Endothelial cell of umbilical vein (primary cell): ENCODE data around the gene GPD1L. TPM values are rescaled to one million over a fixed set of nuclear protein-coding genes. Genes with fewer than 3 reads are reported as not detected.

ENCODE experiments used
- BruUV-seq: library from RNA; stranded (reverse); fragments of 400-500 nt; replicated peaks from 2 replicates; lab custom pipeline; 2021; lab: Mats Ljungman, UMichigan
- CTCF ChIA-PET: fragments of 300-600, 350-600 bp; sonication (Branson Sonifier 250); formaldehyde crosslinking; loops from one replicate; lab custom pipeline; 2021; ENCODE audit warnings: antibody characterized with exemption, inconsistent platforms; lab: Charles Lee
- POLR2A ChIA-PET: fragments of 300-600, 350-600 bp; sonication (Branson Sonifier 250); formaldehyde crosslinking; loops from one replicate; lab custom pipeline; 2021; ENCODE audit warnings: antibody characterized with exemption, inconsistent platforms; lab: Charles Lee
- DNase-seq: peaks from one replicate; pipeline ENCODE4 v3.0.0-alpha.2; 2011; ENCODE audit warnings: low read depth, low spot score
- FAIRE-seq: peaks from 2 replicates; lab custom pipeline; 2011; peaks lifted over from hg19 to GRCh38; lab: Jason Lieb, UNC
- H2AFZ ChIP-seq: 2 replicates; pipeline ENCODE4 v1.6.0; 2012; ENCODE audit warnings: low read depth, low read length, control low read depth, inconsistent platforms
- H3K27ac ChIP-seq: 2 replicates; pipeline ENCODE4 v1.5.1; 2011; ENCODE audit warnings: low read depth, mild to moderate bottlenecking, control low read depth, low read length, moderate library complexity; ENCODE audit not compliant: insufficient read depth
- H3K27me3 ChIP-seq, 2 experiments: 2 replicates each; pipeline versions ENCODE4 v1.6.0 to v1.6.1; 2011; ENCODE audit warnings: low read length in 2 of 2, mixed read lengths in 1 of 2; ENCODE audit not compliant: control insufficient read depth in 2 of 2, insufficient read depth in 2 of 2
- H3K36me3 ChIP-seq, 2 experiments: 2 replicates in 1 of 2; 3 replicates in 1 of 2; pipeline ENCODE4 v1.5.1; 2011; ENCODE audit warnings: low read length in 2 of 2, mild to moderate bottlenecking in 1 of 2, moderate library complexity in 1 of 2; ENCODE audit not compliant: control insufficient read depth in 2 of 2, insufficient read depth in 2 of 2; ENCODE audit errors: extremely low read depth in 1 of 2
- H3K4me1 ChIP-seq: 3 replicates; pipeline ENCODE4 v1.5.1; 2011; ENCODE audit warnings: mild to moderate bottlenecking, low read length; ENCODE audit not compliant: control insufficient read depth, insufficient read depth; ENCODE audit errors: extremely low read depth
- H3K4me2 ChIP-seq: 2 replicates; pipeline ENCODE4 v1.6.1; 2011; ENCODE audit warnings: low read length, control low read depth, mixed read lengths; ENCODE audit not compliant: insufficient read depth
- H3K4me3 ChIP-seq, 3 experiments: fragments of 200-600 bp in 1 of 3; sonication (generic), shearing (Covaris generic) in 1 of 3; replicated peaks in 1 of 3; 2 replicates each; pipeline ENCODE4 v1.5.1; 2011 to 2016; ENCODE audit warnings: control low read depth in 3 of 3, low read length in 3 of 3, mild to moderate bottlenecking in 2 of 3, inconsistent platforms in 1 of 3, low read depth in 1 of 3, moderate library complexity in 1 of 3; ENCODE audit not compliant: insufficient read depth in 1 of 3
- H3K79me2 ChIP-seq: 2 replicates; pipeline ENCODE4 v1.6.0; 2012; ENCODE audit warnings: low read length, inconsistent platforms; ENCODE audit not compliant: control insufficient read depth, insufficient read depth
- H3K9ac ChIP-seq: replicated peaks from 2 replicates; pipeline ENCODE3; 2011; ENCODE audit warnings: low read length, control low read depth; ENCODE audit not compliant: insufficient read depth; ENCODE audit errors: extremely low read depth
- H3K9me1 ChIP-seq: replicated peaks from 3 replicates; pipeline ENCODE4 v1.6.0; 2011; ENCODE audit warnings: mild to moderate bottlenecking, low read length; ENCODE audit not compliant: control insufficient read depth, insufficient read depth; ENCODE audit errors: extremely low read depth
- H3K9me3 ChIP-seq: replicated peaks from 2 replicates; pipeline ENCODE4 v1.5.1; 2012; ENCODE audit warnings: low read length, inconsistent platforms; ENCODE audit not compliant: control insufficient read depth, insufficient read depth
- H4K20me1 ChIP-seq: replicated peaks from 2 replicates; pipeline ENCODE3; 2011; ENCODE audit warnings: mild to moderate bottlenecking, low read length; ENCODE audit not compliant: control insufficient read depth, insufficient read depth; ENCODE audit errors: extremely low read depth
- CTCF ChIP-seq, 2 donors: IDR thresholded peaks; 1 replicate in 1 of 2; 2 replicates in 1 of 2; pipeline ENCODE4 v1.5.1; 2011; ENCODE audit warnings: low read length in 2 of 2, mild to moderate bottlenecking in 2 of 2, moderate library complexity in 2 of 2, control low read depth in 1 of 2, inconsistent platforms in 1 of 2, low read depth in 1 of 2; ENCODE audit not compliant: insufficient read depth in 1 of 2; ENCODE audit errors: extremely low read depth in 1 of 2
- EZH2 ChIP-seq: IDR thresholded peaks from 2 replicates; pipeline ENCODE4 v1.6.1; 2012; ENCODE audit warnings: borderline replicate concordance, low read depth, mild to moderate bottlenecking, moderate library complexity, low read length, inconsistent platforms; ENCODE audit not compliant: severe bottlenecking
- FOS ChIP-seq: IDR thresholded peaks from 2 replicates; pipeline ENCODE4 v1.6.1; 2011; ENCODE audit warnings: mild to moderate bottlenecking, low read length, moderate library complexity, borderline replicate concordance; ENCODE audit not compliant: insufficient read depth
- GATA2 ChIP-seq: IDR thresholded peaks from 2 replicates; pipeline ENCODE4 v1.7.0; 2011; ENCODE audit warnings: low read depth, mild to moderate bottlenecking, moderate library complexity, mixed read lengths, low read length; ENCODE audit not compliant: insufficient read length, insufficient read depth
- MAX ChIP-seq: IDR thresholded peaks from 2 replicates; pipeline ENCODE4 v1.6.1; 2011; ENCODE audit not compliant: insufficient read depth, insufficient read length
- MYC ChIP-seq: IDR thresholded peaks from one replicate; pipeline ENCODE4 v1.6.1; 2011; ENCODE audit warnings: mild to moderate bottlenecking, low read depth, low read length
- POLR2A ChIP-seq: IDR thresholded peaks from 2 replicates; pipeline ENCODE4 v1.6.1; 2012; ENCODE audit warnings: low read depth, mild to moderate bottlenecking, control low read depth, low read length
- POLR2AphosphoS5 ChIP-seq: IDR thresholded peaks from 2 replicates; pipeline ENCODE4 v1.6.1; 2012; ENCODE audit warnings: low read depth, mild to moderate bottlenecking, control low read depth, low read length, moderate library complexity; ENCODE audit not compliant: insufficient read depth
- dilution Hi-C: fragments of 300-500 bp; cut with MboI; formaldehyde crosslinking; loops from one replicate; pipeline ENCODE4 v1.15.0; 2019; ENCODE audit warnings: low sequenced_read_pairs; ENCODE audit not compliant: extremely low pct_ligation_motif_present
- intact Hi-C: fragments of 100-400 bp; cut with micrococcal nuclease; formaldehyde crosslinking; loops from one replicate; pipeline ENCODE4 v1.10.0; 2022
- polyA plus RNA-seq, 4 experiments: library from polyadenylated mRNA; depleted of rRNA in 3 of 4; stranded (reverse) in 3 of 4; unstranded in 1 of 4; fragments of >200 nt; gene quantifications; 2 replicates each; pipeline versions ENCODE4 v1.2.1 to v1.2.3, GENCODE V29; 2011 to 2012; ENCODE audit warnings: missing spikeins in 1 of 4
- total RNA-seq: library from RNA; stranded (reverse); gene quantifications from 2 replicates; pipeline ENCODE4 v1.2.3, GENCODE V29; 2021

Gene GPD1L
- total and polyA plus RNA-seq, 2 donors (not counting 3 experiments of a cell fraction or from before 2014, with no cell fraction given): 5.1 to 12.9 TPM

GRCh38 chr3:32180141-32180784 is 73.8 kb downstream of the GPD1L start:
- no peak overlapping the region for H3K9ac ChIP-seq
- ChIA-PET POLR2A (interaction anchor here (0.5 kb wide), 1 partner anchor 321 kb away, joined by 3 read pairs; no protein-coding TSS in a partner anchor), CTCF (interaction anchor here (1.0 to 5.6 kb wide), 3 partner anchors 60 to 288 kb away, joined by 3 to 33 read pairs (median 10); no protein-coding TSS in a partner anchor)
- DNase-seq: no peak
- no peaks in the 10 kb centered on the region for H3K9me1 ChIP-seq
- H3K9me3 ChIP-seq: no peaks in the 10 kb centered on the region
- no peaks in the 10 kb centered on the region for H3K36me3 ChIP-seq
- no peak for FAIRE-seq
- dilution Hi-C loops: no loop called here
- no TSS peak for BruUV-seq
- no peak overlapping the region for H3K4me2 ChIP-seq
- TF ChIP-seq POLR2AphosphoS5 (no peak), POLR2A (no peak), CTCF (IDR thresholded peaks at IDR 0.05; ENCODE audit: extremely low read depth in 1 of 2, insufficient read depth in 1 of 2, low read depth in 1 of 2, low read length in 2 of 2) (no peak), MYC (no peak), GATA2 (no peak), EZH2 (no peak), FOS (no peak), MAX (no peak)
- H3K4me1 ChIP-seq: peaks cover 6% of the 10 kb centered on the region
- no peak overlapping the region for H3K4me3 ChIP-seq
- no peak overlapping the region for H2AFZ ChIP-seq
- H3K79me2 ChIP-seq: no peaks in the 10 kb centered on the region
- no peaks in the 10 kb centered on the region for H3K27me3 ChIP-seq
- no peak overlapping the region for H3K27ac ChIP-seq
- no peaks in the 10 kb centered on the region for H4K20me1 ChIP-seq
- intact Hi-C loops: no loop called here
